Vagina (tissue), 2 donors: ENCODE results near the gene CD48. TPM values are rescaled to one million over a fixed set of nuclear protein-coding genes. Genes with fewer than 3 reads are reported as not detected.

Experiments used
- DNase-seq, 2 donors: peaks; one replicate each; pipeline ENCODE4 v3.0.0-alpha.2; 2017; ENCODE audit errors: extremely low spot score in 2 of 2
- H3K27ac ChIP-seq: fragments of 200-600 bp; sonication (generic); one replicate; pipeline ENCODE4 v1.5.1; 2019
- H3K27me3 ChIP-seq: fragments of 200-600 bp; sonication (generic); one replicate; pipeline ENCODE4 v1.5.1; 2019
- H3K36me3 ChIP-seq, 2 donors: fragments of 200-600 bp; sonication (generic); one replicate each; pipeline ENCODE4 v1.5.1; 2017 to 2019
- H3K4me1 ChIP-seq: fragments of 200-600 bp; sonication (generic); one replicate; pipeline ENCODE4 v1.5.1; 2019
- H3K4me3 ChIP-seq, 2 donors: fragments of 200-600 bp; sonication (generic); 1 replicate in 1 of 2; 2 replicates in 1 of 2; pipeline ENCODE4 v1.5.1; 2016 to 2019
- H3K9me3 ChIP-seq: fragments of 200-600 bp; sonication (generic); one replicate; pipeline ENCODE4 v1.5.1; 2019
- CTCF ChIP-seq, 3 experiments: fragments of 450-650 bp in 2 of 3; fragments of 200-600 bp in 1 of 3; sonication (generic) in 1 of 3; IDR thresholded peaks; one replicate each; pipeline ENCODE4 v1.5.1; 2017 to 2019; ENCODE audit warnings: antibody characterized with exemption in 3 of 3, mild to moderate bottlenecking in 2 of 3, moderate library complexity in 2 of 3
- POLR2A ChIP-seq, 2 donors: fragments of 450-650 bp; IDR thresholded peaks; one replicate each; pipeline ENCODE4 v1.6.1; 2017; ENCODE audit warnings: antibody characterized with exemption in 2 of 2, mild to moderate bottlenecking in 2 of 2, moderate library complexity in 2 of 2
- POLR2AphosphoS5 ChIP-seq, 2 donors: sonication (generic); formaldehyde crosslinking; IDR thresholded peaks; one replicate each; pipeline ENCODE4 v1.9.0; 2017; ENCODE audit warnings: antibody characterized with exemption in 2 of 2, mild to moderate bottlenecking in 2 of 2, low read depth in 1 of 2; ENCODE audit not compliant: insufficient read depth in 1 of 2
- intact Hi-C: fragments of 100-400 bp; cut with DNase I; formaldehyde crosslinking; loops from one replicate; pipeline ENCODE4 v1.15.1; 2023
- total RNA-seq: library from RNA; depleted of rRNA; stranded (reverse); fragments of >200 nt; gene quantifications from one replicate; pipeline ENCODE4 v1.2.3, GENCODE V29; 2016

Gene CD48
- total RNA-seq, 1 donor from 2014 or later = 4.7 TPM

DNA sequence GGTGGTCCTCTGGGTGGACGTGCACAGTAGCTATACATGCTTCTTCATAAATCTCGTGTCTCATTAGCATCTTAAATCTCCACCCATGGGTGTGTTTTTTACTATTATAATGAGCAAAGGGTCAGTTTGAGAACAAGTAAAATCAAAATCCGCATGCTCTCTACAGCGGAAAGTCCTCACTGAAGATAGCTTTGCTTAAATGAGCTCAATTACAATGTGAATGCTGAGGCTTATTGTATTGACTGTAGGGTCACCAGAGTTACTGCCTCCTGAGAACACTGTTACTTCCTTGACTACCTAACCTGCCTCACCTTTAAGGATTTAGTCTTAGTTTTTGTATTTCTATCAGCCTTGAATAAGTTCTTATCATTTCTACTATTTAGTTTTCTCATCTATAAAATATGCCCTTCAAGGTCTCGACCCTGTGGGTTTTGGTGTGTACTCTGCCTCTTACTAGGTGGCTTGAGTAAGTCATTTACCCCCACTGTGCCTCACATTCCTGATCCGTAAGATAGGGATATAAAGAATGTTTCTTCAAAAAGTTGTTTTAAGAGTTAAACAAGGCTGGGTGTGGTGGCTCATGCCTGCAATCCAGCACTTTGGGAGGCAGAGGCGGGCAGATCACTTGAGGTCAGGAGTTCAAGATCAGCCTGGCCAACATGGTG, 35.3 kb upstream of the CD48 start:
- no peak for DNase-seq
- intact Hi-C loops = no loop called here
- TF ChIP-seq POLR2AphosphoS5 (IDR thresholded peaks at IDR 0.05; ENCODE audit: insufficient read depth in 1 of 2, low read depth in 1 of 2) = no peak
- no peak for TF ChIP-seq POLR2A (IDR thresholded peaks at IDR 0.05)
- TF ChIP-seq CTCF (IDR thresholded peaks at IDR 0.05) = no peak

DNA sequence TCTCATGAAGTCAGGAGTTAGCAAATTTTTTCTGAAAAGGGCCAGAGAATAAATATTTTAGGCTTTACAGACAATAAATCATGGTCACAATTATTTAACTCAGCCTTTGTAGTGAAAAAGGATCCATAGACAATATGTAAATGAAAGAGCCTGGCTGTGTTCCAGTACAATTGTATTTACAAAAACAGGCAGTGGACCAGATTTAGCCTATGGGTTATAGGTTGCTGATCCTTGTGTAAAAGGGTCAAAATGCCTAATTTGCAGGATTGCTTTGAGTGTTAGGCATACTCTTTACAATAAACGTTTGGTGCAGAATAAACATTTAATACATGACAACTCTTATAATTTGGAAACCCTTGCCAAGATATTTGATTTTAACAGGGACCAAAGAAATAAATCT, 33.9 kb upstream of the CD48 start:
- H3K27me3 ChIP-seq = no peaks in the 10 kb centered on the region
- no peaks in the 10 kb centered on the region for H3K9me3 ChIP-seq
- no peak for TF ChIP-seq POLR2A (IDR thresholded peaks at IDR 0.05)
- TF ChIP-seq CTCF (IDR thresholded peaks at IDR 0.05) = no peak
- TF ChIP-seq POLR2AphosphoS5 (IDR thresholded peaks at IDR 0.05; ENCODE audit: insufficient read depth in 1 of 2, low read depth in 1 of 2) = no peak
- no peak overlapping the region for H3K27ac ChIP-seq
- DNase-seq = no peak
- no peak overlapping the region for H3K4me3 ChIP-seq
- H3K36me3 ChIP-seq = no peaks in the 10 kb centered on the region
- H3K4me1 ChIP-seq = no peaks in the 10 kb centered on the region
- intact Hi-C loops = no loop called here

More for the DNA sequence above, 35.3 kb upstream of the CD48 start:
- no peaks in the 10 kb centered on the region for H3K27me3 ChIP-seq
- H3K4me3 ChIP-seq = no peak overlapping the region
- no peaks in the 10 kb centered on the region for H3K4me1 ChIP-seq
- H3K36me3 ChIP-seq = no peaks in the 10 kb centered on the region
- no peak overlapping the region for H3K27ac ChIP-seq
- no peaks in the 10 kb centered on the region for H3K9me3 ChIP-seq

DNA sequence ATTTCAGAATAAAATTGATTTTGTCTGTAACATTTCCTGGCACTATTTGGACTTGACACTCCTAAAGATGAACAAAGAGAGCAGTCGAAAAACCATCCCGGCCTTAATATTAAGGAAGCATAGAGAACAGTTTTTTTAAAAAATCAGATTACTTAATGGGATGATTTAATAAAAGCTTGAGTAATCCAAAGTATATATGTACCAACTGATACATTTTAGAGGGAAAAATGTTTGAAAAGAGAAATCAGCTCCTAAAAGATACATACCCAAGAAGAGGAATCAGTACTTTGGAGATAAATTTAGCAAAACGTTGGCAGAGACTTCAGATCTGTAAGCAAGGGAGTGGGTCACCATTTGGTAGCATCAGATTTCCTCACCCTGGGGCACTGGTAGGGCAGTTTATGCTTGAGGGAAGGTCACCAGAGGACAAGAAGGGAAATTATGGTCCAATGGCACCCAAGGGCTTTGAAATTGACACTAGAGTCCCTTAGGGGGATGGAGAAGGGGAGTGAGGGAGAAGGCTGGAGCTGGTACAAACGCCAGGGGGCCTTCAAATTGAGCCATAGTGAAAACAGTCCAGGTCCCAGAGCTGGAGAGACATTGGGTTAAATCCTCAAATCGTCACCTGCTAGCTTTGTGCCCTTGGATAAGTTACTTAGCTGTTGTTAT, 33.4 kb upstream of the CD48 start:
- Histone ChIP-seq H3K27ac (no peak overlapping the region), H3K4me1 (no peaks in the 10 kb centered on the region), H3K9me3 (no peaks in the 10 kb centered on the region), H3K27me3 (no peaks in the 10 kb centered on the region), H3K4me3 (no peak overlapping the region), H3K36me3 (no peaks in the 10 kb centered on the region)
- peak in 1 of 2 donors; percentile 27 for DNase-seq
- no peak for TF ChIP-seq CTCF (IDR thresholded peaks at IDR 0.05)
- TF ChIP-seq POLR2A (IDR thresholded peaks at IDR 0.05) = no peak
- TF ChIP-seq POLR2AphosphoS5 (IDR thresholded peaks at IDR 0.05; ENCODE audit: insufficient read depth in 1 of 2, low read depth in 1 of 2) = no peak
- intact Hi-C loops = no loop called here

- Histone ChIP-seq H3K4me1 (no peaks in the 10 kb centered on the region), H3K36me3 (no peaks in the 10 kb centered on the region), H3K27me3 (no peaks in the 10 kb centered on the region), H3K27ac (no peak overlapping the region), H3K4me3 (no peak overlapping the region), H3K9me3 (no peaks in the 10 kb centered on the region)
- no peak for TF ChIP-seq POLR2A (IDR thresholded peaks at IDR 0.05)
- no peak for DNase-seq
- intact Hi-C loops = no loop called here
Measured at GRCh38 chr1:160744199-160744851, 32.7 kb upstream of the CD48 start.

DNA sequence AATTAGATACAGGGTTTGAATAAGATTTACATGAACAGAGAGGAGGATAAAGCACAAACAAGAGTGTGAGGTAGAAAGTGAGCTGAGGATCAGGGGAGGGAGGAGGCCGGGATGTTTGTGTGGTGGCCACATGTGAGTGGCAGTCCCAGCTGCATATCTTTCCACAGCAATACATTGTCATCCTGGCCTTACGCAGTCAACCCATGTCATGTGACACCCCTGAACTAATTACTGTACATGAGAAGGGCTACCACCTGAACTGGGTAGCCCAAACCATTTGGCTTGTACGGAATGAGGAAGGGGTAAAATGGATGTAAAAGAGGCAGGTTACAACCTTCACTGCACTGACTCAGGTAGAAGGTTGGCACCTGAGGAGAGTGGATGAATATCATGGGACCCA, 31.6 kb upstream of the CD48 start:
- Histone ChIP-seq H3K36me3 (no peaks in the 10 kb centered on the region), H3K9me3 (no peaks in the 10 kb centered on the region), H3K27ac (no peak overlapping the region), H3K4me3 (no peak overlapping the region), H3K4me1 (no peaks in the 10 kb centered on the region), H3K27me3 (no peaks in the 10 kb centered on the region)
- intact Hi-C loops = no loop called here
- peak in 1 of 2 donors; percentile 37 for DNase-seq
- no peak for TF ChIP-seq CTCF (IDR thresholded peaks at IDR 0.05)
- TF ChIP-seq POLR2A (IDR thresholded peaks at IDR 0.05) = no peak
- TF ChIP-seq POLR2AphosphoS5 (IDR thresholded peaks at IDR 0.05; ENCODE audit: insufficient read depth in 1 of 2, low read depth in 1 of 2) = no peak
